Stomach smooth muscle (tissue), 2 donors: ENCODE results near the gene VDAC1.

Source experiments
- H3K27ac ChIP-seq: one replicate; pipeline ENCODE4 v1.7.0; 2013; ENCODE audit warnings: mild to moderate bottlenecking, low read length, inconsistent platforms
- H3K27me3 ChIP-seq, 2 donors: one replicate each; pipeline ENCODE4 v1.7.0; 2013; ENCODE audit warnings: low read length in 2 of 2; ENCODE audit not compliant: insufficient read depth in 2 of 2, control insufficient read depth in 1 of 2
- H3K36me3 ChIP-seq, 2 donors: one replicate each; pipeline ENCODE4 v1.7.0; 2013; ENCODE audit warnings: low read length in 2 of 2; ENCODE audit not compliant: control insufficient read depth in 2 of 2, insufficient read depth in 2 of 2
- H3K4me1 ChIP-seq: one replicate; pipeline ENCODE4 v1.7.0; 2013; ENCODE audit warnings: low read length; ENCODE audit not compliant: control insufficient read depth, insufficient read depth
- H3K4me3 ChIP-seq, 2 donors: one replicate each; pipeline ENCODE4 v1.7.0; 2013; ENCODE audit warnings: low read length in 2 of 2
- H3K9ac ChIP-seq, 2 donors: one replicate each; pipeline ENCODE4 v1.7.0; 2013; ENCODE audit warnings: low read length in 2 of 2, mild to moderate bottlenecking in 1 of 2
- H3K9me3 ChIP-seq, 2 donors: one replicate each; pipeline ENCODE4 v1.7.0; 2013; ENCODE audit warnings: low read length in 2 of 2; ENCODE audit not compliant: control insufficient read depth in 2 of 2
- donor health status: healthy.
- donor health status: Pancreatic carcinoma.

Gene VDAC1

GRCh38 chr5:134003064-134003816 lies 1.5 kb downstream of the VDAC1 start:
- Histone ChIP-seq H3K9me3 (no peaks in the 10 kb centered on the region), H3K4me3 (peak overlapping the region; percentile 87 to 88), H3K9ac (peak overlapping the region; percentile 86 to 96), H3K27me3 (no peaks in the 10 kb centered on the region), H3K4me1 (peaks cover 49% of the 10 kb centered on the region), H3K36me3 (peaks cover 0 to 6% of the 10 kb centered on the region in 2 donors), H3K27ac (peak overlapping the region; percentile 95)

- peaks cover 49% of the 10 kb centered on the region for H3K4me1 ChIP-seq
- H3K9ac ChIP-seq, result peak overlapping the region; percentile 55 to 96
Observed at GRCh38 chr5:134001938-134002731, 2.6 kb downstream of the VDAC1 start.

DNA sequence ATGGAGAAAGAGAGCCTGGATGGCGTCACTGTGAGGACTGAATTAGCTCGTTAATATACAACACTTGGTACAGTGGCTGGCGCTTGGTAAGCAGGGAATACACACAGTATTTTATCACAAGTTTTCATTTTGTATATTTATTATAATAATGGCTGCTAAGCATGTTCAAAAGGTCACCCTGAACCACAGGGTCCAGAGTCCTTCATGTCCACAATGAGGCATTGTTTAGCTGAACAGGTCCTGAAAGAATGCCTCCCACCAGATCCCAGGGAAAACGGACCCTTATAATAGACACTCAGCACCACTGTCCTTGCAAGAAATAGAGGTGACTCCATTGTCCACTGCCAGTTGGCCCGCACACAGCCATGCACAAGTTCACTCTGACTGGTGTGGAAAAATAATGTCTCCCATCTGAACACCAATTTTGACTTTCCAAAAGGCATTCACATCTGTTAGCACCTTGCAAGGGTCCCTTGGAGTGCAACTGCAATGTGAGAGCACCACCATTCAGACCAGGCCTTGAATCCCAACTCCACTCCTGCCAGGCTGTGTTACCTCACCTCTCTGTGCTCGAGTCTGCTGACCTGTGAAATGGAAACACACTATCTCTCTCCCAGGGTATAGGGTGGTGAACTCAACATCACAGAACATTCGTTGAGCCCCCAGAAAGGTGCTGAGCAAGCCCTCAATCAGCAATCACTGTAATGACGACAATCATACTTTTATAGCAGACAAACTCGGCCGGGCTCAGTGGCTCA lies 3.9 kb downstream of the VDAC1 start:
- Histone ChIP-seq H3K36me3 (peaks cover 0 to 6% of the 10 kb centered on the region in 2 donors), H3K4me3 (no peak overlapping the region), H3K9me3 (no peaks in the 10 kb centered on the region), H3K27ac (peak overlapping the region; percentile 31), H3K9ac (no peak overlapping the region), H3K4me1 (peaks cover 55% of the 10 kb centered on the region), H3K27me3 (no peaks in the 10 kb centered on the region)

More at GRCh38 chr5:134001938-134002731, 2.6 kb downstream of the VDAC1 start:
- H3K27me3 ChIP-seq, result no peaks in the 10 kb centered on the region
- no peaks in the 10 kb centered on the region for H3K9me3 ChIP-seq
- peaks cover 0 to 6% of the 10 kb centered on the region in 2 donors for H3K36me3 ChIP-seq
- H3K27ac ChIP-seq, result peak overlapping the region; percentile 95
- peak overlapping the region in 1 of 2 donors; percentile 40 for H3K4me3 ChIP-seq

DNA sequence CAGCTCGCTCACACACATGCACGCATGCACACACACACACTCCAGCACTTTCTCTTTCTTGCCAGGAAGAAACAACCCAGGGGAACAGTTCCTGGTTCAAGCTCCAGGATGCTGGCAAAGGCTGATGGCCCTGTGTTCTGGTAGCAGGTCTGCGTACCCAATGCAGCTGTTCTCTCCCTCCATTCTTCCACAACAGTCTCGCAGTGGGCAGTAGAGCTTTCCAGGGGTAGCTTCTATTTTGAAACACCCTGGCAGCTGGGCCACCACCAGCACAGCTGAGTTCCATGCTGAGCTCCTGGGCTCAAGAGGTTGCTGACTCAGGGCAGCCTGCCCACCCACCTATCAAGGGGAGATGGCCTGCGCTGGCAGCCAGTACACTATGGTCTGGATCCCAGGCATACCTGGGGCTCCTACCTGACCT lies 4.7 kb downstream of the VDAC1 start:
- H3K9me3 ChIP-seq, result no peaks in the 10 kb centered on the region
- peaks cover 57% of the 10 kb centered on the region for H3K4me1 ChIP-seq
- no peaks in the 10 kb centered on the region for H3K27me3 ChIP-seq
- no peak overlapping the region for H3K9ac ChIP-seq
- H3K27ac ChIP-seq, result peak overlapping the region; percentile 31
- H3K4me3 ChIP-seq, result peak overlapping the region in 1 of 2 donors; percentile 22
- H3K36me3 ChIP-seq, result peaks cover 0 to 6% of the 10 kb centered on the region in 2 donors

GRCh38 chr5:133998807-133999206 lies 6.0 kb downstream of the VDAC1 start:
- H3K27ac ChIP-seq, result no peak overlapping the region

DNA sequence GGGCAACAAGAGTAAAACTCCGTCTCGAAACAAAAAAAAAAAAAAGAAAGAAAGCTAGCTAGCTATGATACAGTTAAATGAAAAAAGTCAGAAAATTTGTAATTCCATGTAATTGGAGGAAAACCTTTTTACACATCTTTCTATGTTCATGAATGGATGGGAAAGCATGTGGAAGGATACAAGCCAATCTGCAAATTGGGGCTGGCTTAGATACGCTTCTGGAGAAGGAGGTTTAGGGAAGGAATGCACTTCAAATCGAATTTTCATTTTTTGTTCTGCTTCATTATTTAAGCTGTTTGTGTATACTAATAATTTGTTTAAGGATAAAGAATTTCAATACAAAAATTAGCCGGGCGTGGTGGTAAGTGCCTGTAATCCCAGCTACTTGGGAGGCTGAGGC lies 6.7 kb downstream of the VDAC1 start:
- Histone ChIP-seq H3K4me3 (no peak overlapping the region), H3K27ac (no peak overlapping the region), H3K9me3 (no peaks in the 10 kb centered on the region), H3K27me3 (no peaks in the 10 kb centered on the region), H3K4me1 (peaks cover 68% of the 10 kb centered on the region), H3K36me3 (peaks cover 0 to 6% of the 10 kb centered on the region in 2 donors), H3K9ac (no peak overlapping the region)

More at GRCh38 chr5:133998807-133999206, 6.0 kb downstream of the VDAC1 start:
- H3K36me3 ChIP-seq, result peaks cover 0 to 6% of the 10 kb centered on the region in 2 donors
- no peak overlapping the region for H3K4me3 ChIP-seq
- no peaks in the 10 kb centered on the region for H3K27me3 ChIP-seq
- H3K9me3 ChIP-seq, result no peaks in the 10 kb centered on the region
- peaks cover 68% of the 10 kb centered on the region for H3K4me1 ChIP-seq
- peak overlapping the region in 1 of 2 donors; percentile 21 for H3K9ac ChIP-seq

DNA sequence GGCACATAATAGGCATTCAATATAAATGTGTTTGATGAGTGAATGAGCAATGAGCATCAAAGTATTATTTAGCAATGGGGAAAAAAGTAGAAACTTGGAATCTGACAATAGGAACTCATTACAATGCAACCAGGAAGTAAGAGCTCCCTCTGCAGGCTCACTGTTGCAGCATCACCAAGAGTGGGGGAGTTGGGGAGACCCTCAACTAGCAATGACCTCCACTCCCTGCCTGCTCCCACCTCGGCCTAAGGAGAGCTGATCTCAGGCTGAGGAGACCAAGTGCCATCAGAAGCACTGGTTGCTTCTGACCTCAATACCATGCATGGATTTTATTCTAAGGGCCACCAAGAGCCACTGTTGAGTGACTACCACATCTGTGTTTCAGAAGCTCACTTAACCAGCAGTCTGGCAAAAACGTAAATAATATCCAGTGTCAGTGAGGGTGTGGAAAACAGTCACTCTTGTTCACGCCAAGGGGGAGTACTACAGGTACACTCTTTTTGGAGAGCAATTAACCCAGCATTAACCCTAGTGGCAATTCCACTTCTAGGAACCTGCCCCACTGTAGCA lies 8.0 kb downstream of the VDAC1 start:
- no peak overlapping the region for H3K27ac ChIP-seq
- H3K4me3 ChIP-seq, result no peak overlapping the region
- no peaks in the 10 kb centered on the region for H3K27me3 ChIP-seq
- H3K9me3 ChIP-seq, result no peaks in the 10 kb centered on the region
- H3K36me3 ChIP-seq, result peaks cover 0 to 6% of the 10 kb centered on the region in 2 donors
- no peak overlapping the region for H3K9ac ChIP-seq
- H3K4me1 ChIP-seq, result peaks cover 64% of the 10 kb centered on the region

- Histone ChIP-seq H3K4me3 (peak overlapping the region in 1 of 2 donors; percentile 47), H3K4me1 (peaks cover 59% of the 10 kb centered on the region), H3K27ac (no peak overlapping the region)
Observed at GRCh38 chr5:133995883-133996563, 8.8 kb downstream of the VDAC1 start.

GRCh38 chr5:133995341-133995740 lies 9.4 kb downstream of the VDAC1 start:
- Histone ChIP-seq H3K9ac (peak overlapping the region; percentile 7 to 51), H3K9me3 (no peaks in the 10 kb centered on the region), H3K4me3 (peak overlapping the region in 1 of 2 donors; percentile 47), H3K4me1 (peaks cover 54% of the 10 kb centered on the region), H3K27me3 (no peaks in the 10 kb centered on the region), H3K27ac (peak overlapping the region; percentile 49), H3K36me3 (peaks cover 9 to 10% of the 10 kb centered on the region in 2 donors)

More at GRCh38 chr5:133995883-133996563, 8.8 kb downstream of the VDAC1 start:
- Histone ChIP-seq H3K9ac (peak overlapping the region; percentile 7 to 29), H3K27me3 (no peaks in the 10 kb centered on the region), H3K9me3 (no peaks in the 10 kb centered on the region), H3K36me3 (peaks cover 3 to 5% of the 10 kb centered on the region in 2 donors)
